Hematopoietic multipotent progenitor cell treated with erythropoietin and hydrocortisone succinate and interleukin-3 and kit ligand, for 8 days (in vitro differentiated cells): ENCODE data around the gene ZNF423.

Source experiments
- DNase-seq: peaks from one replicate; pipeline ENCODE4 v3.0.0-alpha.2; 2015

The ZNF423 gene

GRCh38 chr16:49542946-49543630, 312.8 kb downstream of the ZNF423 start:
- no peak for DNase-seq

- DNase-seq: no peak
Observed at GRCh38 chr16:49542391-49542891, 313.5 kb downstream of the ZNF423 start.

- DNase-seq: no peak
Observed at GRCh38 chr16:49540836-49541235, 315.1 kb downstream of the ZNF423 start.

- no peak for DNase-seq
Observed at GRCh38 chr16:49539758-49540157, 316.2 kb downstream of the ZNF423 start.

GRCh38 chr16:49537924-49538459, 317.9 kb downstream of the ZNF423 start:
- DNase-seq: no peak

- no peak for DNase-seq
Observed at GRCh38 chr16:49534901-49535610, 320.9 kb downstream of the ZNF423 start.

- no peak for DNase-seq
Observed at GRCh38 chr16:49533422-49533821, 322.5 kb downstream of the ZNF423 start.

GRCh38 chr16:49532873-49533272, 323.0 kb downstream of the ZNF423 start:
- no peak for DNase-seq

- DNase-seq: no peak
Observed at GRCh38 chr16:49531931-49532840, 323.7 kb downstream of the ZNF423 start.

GRCh38 chr16:49531425-49531824, 324.5 kb downstream of the ZNF423 start:
- DNase-seq: no peak

- DNase-seq: no peak
Observed at GRCh38 chr16:49530427-49530970, 325.4 kb downstream of the ZNF423 start.

- no peak for DNase-seq
Observed at GRCh38 chr16:49529411-49530045, 326.4 kb downstream of the ZNF423 start.

GRCh38 chr16:49528866-49529288, 327.0 kb downstream of the ZNF423 start:
- DNase-seq: no peak

GRCh38 chr16:49528060-49528865, 327.6 kb downstream of the ZNF423 start:
- DNase-seq: no peak

GRCh38 chr16:49527611-49528010, 328.3 kb downstream of the ZNF423 start:
- DNase-seq: no peak

- DNase-seq: no peak
Observed at GRCh38 chr16:49526860-49527365, 329.0 kb downstream of the ZNF423 start.

GRCh38 chr16:49524947-49525315, 331.0 kb downstream of the ZNF423 start:
- no peak for DNase-seq

GRCh38 chr16:49524216-49524946, 331.5 kb downstream of the ZNF423 start:
- no peak for DNase-seq

- no peak for DNase-seq
Observed at GRCh38 chr16:49523435-49524159, 332.3 kb downstream of the ZNF423 start.
